HCT116 (cell line): ENCODE results near the gene SNRNP40. TPM values are rescaled to one million over a fixed set of nuclear protein-coding genes. Genes with fewer than 3 reads are reported as not detected.

Source experiments
- ATAC-seq: fragments of 200-7000 bp; cut with Tn5 transposase; 2 replicates; pipeline ENCODE4 v1.9.1; 2020; ENCODE audit warnings: mild to moderate bottlenecking, moderate library complexity
- BruUV-seq: library from RNA; stranded (reverse); fragments of 400-500 nt; replicated peaks from 2 replicates; lab custom pipeline; 2021; lab: Mats Ljungman, UMichigan
- CTCF ChIA-PET: fragments of 300-600 bp; sonication (Branson Sonifier 250); formaldehyde crosslinking; loops from one replicate; lab custom pipeline; 2021; ENCODE audit warnings: antibody characterized with exemption; lab: Charles Lee
- POLR2A ChIA-PET: fragments of 300-600, 350-600 bp; sonication (Branson Sonifier 250); formaldehyde crosslinking; loops from one replicate; lab custom pipeline; 2021; ENCODE audit warnings: antibody characterized with exemption; lab: Charles Lee
- RAD21 ChIA-PET, 2 experiments: fragments of 300-600 bp; sonication (Branson Sonifier 250); formaldehyde crosslinking; loops; one replicate each; lab custom pipeline; 2023; ENCODE audit warnings: low total read pairs in 2 of 2; ENCODE audit not compliant: uncharacterized antibody in 2 of 2, unreplicated experiment in 2 of 2, low non-redundant PET in 1 of 2; lab: Charles Lee
- DNase-seq: peaks from one replicate; pipeline ENCODE4 v3.0.0-alpha.2; 2010; ENCODE audit warnings: low read depth, low spot score
- H2AFZ ChIP-seq: fragments of 200-600 bp; shearing (Covaris generic), sonication (generic); 2 replicates; pipeline ENCODE4 v1.6.1; 2017; ENCODE audit warnings: low read depth, mixed run types, mixed read lengths, antibody characterized with exemption, low read length; ENCODE audit not compliant: poor library complexity, severe bottlenecking
- H3K27ac ChIP-seq: 2 replicates; pipeline ENCODE4 v1.5.1; 2012; ENCODE audit warnings: low read depth, low read length
- H3K27me3 ChIP-seq: fragments of 200-600 bp; sonication (generic); 2 replicates; pipeline ENCODE4 v1.6.1; 2016; ENCODE audit warnings: mixed run types, low read length, mixed read lengths; ENCODE audit not compliant: insufficient read depth
- H3K36me3 ChIP-seq, 2 experiments: fragments of 200-500 bp in 1 of 2; fragments of 200-600 bp in 1 of 2; sonication (Bioruptor generic) in 1 of 2; sonication (generic) in 1 of 2; 2 replicates each; pipeline versions ENCODE4 v1.5.1 to v1.6.1; 2014 to 2016; ENCODE audit warnings: low read length in 2 of 2, inconsistent platforms in 1 of 2, mixed read lengths in 1 of 2, mixed run types in 1 of 2; ENCODE audit not compliant: insufficient read depth in 2 of 2, control insufficient read depth in 1 of 2
- H3K4me1 ChIP-seq, 2 experiments: fragments of 200-600 bp in 1 of 2; sonication (generic) in 1 of 2; 2 replicates each; pipeline versions ENCODE4 v1.5.1 to v1.6.1; 2012 to 2017; ENCODE audit warnings: low read length in 2 of 2, inconsistent platforms in 1 of 2, mild to moderate bottlenecking in 1 of 2, mixed read lengths in 1 of 2, mixed run types in 1 of 2, moderate library complexity in 1 of 2; ENCODE audit not compliant: insufficient read depth in 2 of 2, control insufficient read depth in 1 of 2
- H3K4me2 ChIP-seq: fragments of 200-600 bp; sonication (generic); 2 replicates; pipeline ENCODE4 v1.6.1; 2017; ENCODE audit warnings: mixed run types, low read length, mixed read lengths
- H3K4me3 ChIP-seq, 2 experiments: fragments of 200-600 bp in 1 of 2; sonication (generic) in 1 of 2; replicated peaks in 1 of 2; 2 replicates each; pipeline ENCODE4 v1.5.1; 2011 to 2016; ENCODE audit warnings: low read length in 2 of 2, control low read depth in 1 of 2, low read depth in 1 of 2, mild to moderate bottlenecking in 1 of 2, mixed read lengths in 1 of 2, mixed run types in 1 of 2
- H3K79me2 ChIP-seq: fragments of 200-600 bp; sonication (generic); 2 replicates; pipeline ENCODE4 v1.6.1; 2017; ENCODE audit warnings: mild to moderate bottlenecking, mixed run types, low read length, moderate library complexity, mixed read lengths; ENCODE audit not compliant: insufficient read depth
- H3K9ac ChIP-seq: fragments of 200-600 bp; sonication (generic); 2 replicates; pipeline ENCODE4 v1.6.1; 2016; ENCODE audit warnings: low read length, mixed read lengths
- H3K9me2 ChIP-seq: fragments of 200-600 bp; sonication (generic), shearing (Covaris generic); 2 replicates; pipeline ENCODE4 v1.6.1; 2017; ENCODE audit warnings: mixed run types, mild to moderate bottlenecking, moderate library complexity; ENCODE audit not compliant: insufficient read depth
- H3K9me3 ChIP-seq, 2 experiments: fragments of 200-500 bp in 1 of 2; fragments of 200-600 bp in 1 of 2; sonication (Bioruptor generic) in 1 of 2; sonication (generic) in 1 of 2; 2 replicates each; pipeline ENCODE4 v1.6.1; 2014 to 2017; ENCODE audit warnings: low read length in 2 of 2, mixed read lengths in 2 of 2, inconsistent platforms in 1 of 2, low read depth in 1 of 2, mild to moderate bottlenecking in 1 of 2, mixed run types in 1 of 2, moderate library complexity in 1 of 2; ENCODE audit not compliant: control insufficient read depth in 1 of 2, insufficient read depth in 1 of 2
- H4K20me1 ChIP-seq: fragments of 200-600 bp; sonication (generic), shearing (Covaris generic); 2 replicates; pipeline ENCODE4 v1.6.1; 2017; ENCODE audit warnings: mixed run types, mild to moderate bottlenecking, moderate library complexity; ENCODE audit not compliant: insufficient read depth
- ATF3 ChIP-seq: IDR thresholded peaks from 2 replicates; pipeline ENCODE4 v1.6.1; 2012
- CBX3 ChIP-seq: IDR thresholded peaks from 2 replicates; pipeline ENCODE4 v1.6.1; 2012; ENCODE audit warnings: low read depth
- CEBPB ChIP-seq: IDR thresholded peaks from 2 replicates; pipeline ENCODE4 v1.6.1; 2012; ENCODE audit warnings: low read depth
- ELF1 ChIP-seq: IDR thresholded peaks from 2 replicates; pipeline ENCODE4 v1.6.1; 2012; ENCODE audit warnings: low read depth, borderline replicate concordance
- EZH2 ChIP-seq: fragments of 200-600 bp; sonication (generic); IDR thresholded peaks from 2 replicates; pipeline ENCODE4 v1.6.1; 2017; ENCODE audit warnings: antibody characterized with exemption, mixed run types
- POLR2AphosphoS5 ChIP-seq: IDR thresholded peaks from 2 replicates; pipeline ENCODE4 v1.6.1; 2011; ENCODE audit warnings: mild to moderate bottlenecking, low read depth, low read length, moderate library complexity
- SIN3A ChIP-seq: IDR thresholded peaks from 2 replicates; pipeline ENCODE4 v1.6.1; 2012; ENCODE audit warnings: low read depth
- SP1 ChIP-seq: IDR thresholded peaks from 2 replicates; pipeline ENCODE4 v1.6.1; 2012; ENCODE audit warnings: low read depth
- YY1 ChIP-seq: IDR thresholded peaks from 2 replicates; pipeline ENCODE4 v1.6.1; 2011; ENCODE audit warnings: low read length, low read depth, moderate library complexity, mild to moderate bottlenecking; ENCODE audit not compliant: insufficient replicate concordance; ENCODE audit errors: extremely low read depth
- ZBTB33 ChIP-seq: IDR thresholded peaks from 2 replicates; pipeline ENCODE4 v1.6.1; 2011; ENCODE audit warnings: mild to moderate bottlenecking, low read length, moderate library complexity; ENCODE audit not compliant: insufficient replicate concordance; ENCODE audit errors: extremely low read depth
- ZFX ChIP-seq: fragments of 450-650 bp; IDR thresholded peaks from 2 replicates; pipeline ENCODE4 v1.6.1; 2017
- ZNF274 ChIP-seq: fragments of 200-500 bp; sonication (Bioruptor generic); IDR thresholded peaks from 2 replicates; pipeline ENCODE4 v1.6.1; 2014; ENCODE audit warnings: mild to moderate bottlenecking, low read depth, low read length, inconsistent platforms
- intact Hi-C: fragments of 100-400 bp; cut with micrococcal nuclease; formaldehyde crosslinking; loops from 2 replicates; pipeline ENCODE4 v1.10.0; 2022
- total RNA-seq: library from RNA; stranded (reverse); gene quantifications from one replicate; pipeline ENCODE4 v1.2.1, GENCODE V29; 2021; ENCODE audit not compliant: unreplicated experiment

SNRNP40 gene
- total RNA-seq, 1 experiment from 2014 or later = 91.8 TPM

GRCh38 chr1:31227891-31228568 is 68.6 kb downstream of the SNRNP40 start:
- ChIA-PET POLR2A (no interaction called here), RAD21 (no interaction called here), CTCF (no interaction called here)
- H3K27ac ChIP-seq = no peak overlapping the region
- intact Hi-C loops = no loop called here
- no peaks in the 10 kb centered on the region for H3K4me1 ChIP-seq
- 0 out of 2 replicates have a peak, but pooled peaks cover 9% of the 10 kb centered on the region for H3K27me3 ChIP-seq
- DNase-seq (no peak), ATAC-seq (no peak)
- H2AFZ ChIP-seq = no peak overlapping the region
- BruUV-seq = no TSS peak
- no peaks in the 10 kb centered on the region for H3K9me2 ChIP-seq
- no peak overlapping the region for H3K9ac ChIP-seq
- H3K9me3 ChIP-seq = no peaks in the 10 kb centered on the region
- H4K20me1 ChIP-seq = no peaks in the 10 kb centered on the region
- H3K36me3 ChIP-seq = no peaks in the 10 kb centered on the region
- no peaks in the 10 kb centered on the region for H3K79me2 ChIP-seq
- TF ChIP-seq EZH2 (no peak), ELF1 (no peak), YY1 (no peak), SIN3A (no peak), POLR2AphosphoS5 (no peak), ZBTB33 (no peak), ATF3 (no peak), ZNF274 (no peak), CEBPB (no peak), ZFX (no peak), SP1 (no peak), CBX3 (no peak)
- H3K4me3 ChIP-seq = no peak overlapping the region
- no peak overlapping the region for H3K4me2 ChIP-seq
